GM04504 (cell line): ENCODE measurements around the gene ERO1A.

Source experiments
- DNase-seq: peaks from one replicate; pipeline ENCODE4 v3.0.0-alpha.2; 2012; ENCODE audit warnings: low read depth

ERO1A gene

GRCh38 chr14:52700701-52701172, 5.4 kb upstream of the ERO1A start:
- no peak for DNase-seq

GRCh38 chr14:52694761-52695480, 437 bp downstream of the ERO1A start:
- DNase-seq = peak; percentile 8

- DNase-seq = no peak
Measured at GRCh38 chr14:52693532-52693931, 1.8 kb downstream of the ERO1A start.

- DNase-seq = no peak
Measured at GRCh38 chr14:52693036-52693435, 2.3 kb downstream of the ERO1A start.

GRCh38 chr14:52692248-52692962, 3.0 kb downstream of the ERO1A start:
- peak; percentile 40 for DNase-seq

- no peak for DNase-seq
Measured at GRCh38 chr14:52690983-52691760, 4.2 kb downstream of the ERO1A start.

GRCh38 chr14:52686176-52686575, 9.2 kb downstream of the ERO1A start:
- DNase-seq = no peak

- no peak for DNase-seq
Measured at GRCh38 chr14:52683985-52684520, 11.3 kb downstream of the ERO1A start.

GRCh38 chr14:52678591-52678990, 16.8 kb downstream of the ERO1A start:
- DNase-seq = no peak

- no peak for DNase-seq
Measured at GRCh38 chr14:52663850-52664249, 31.5 kb downstream of the ERO1A start.

GRCh38 chr14:52661314-52661713, 34.0 kb downstream of the ERO1A start:
- no peak for DNase-seq

GRCh38 chr14:52660832-52661231, 34.5 kb downstream of the ERO1A start:
- DNase-seq = no peak

GRCh38 chr14:52660325-52660724, 35.0 kb downstream of the ERO1A start:
- DNase-seq = no peak

- no peak for DNase-seq
Measured at GRCh38 chr14:52656905-52657304, 38.5 kb downstream of the ERO1A start.

- DNase-seq = no peak
Measured at GRCh38 chr14:52650774-52651173, 44.6 kb downstream of the ERO1A start.

GRCh38 chr14:52649511-52649910, 45.8 kb downstream of the ERO1A start:
- no peak for DNase-seq

- DNase-seq = no peak
Measured at GRCh38 chr14:52641745-52642144, 53.6 kb downstream of the ERO1A start.

- DNase-seq = no peak
Measured at GRCh38 chr14:52640137-52640536, 55.2 kb downstream of the ERO1A start.

GRCh38 chr14:52619687-52620086, 75.7 kb downstream of the ERO1A start:
- DNase-seq = no peak

- DNase-seq = no peak
Measured at GRCh38 chr14:52618602-52619001, 76.8 kb downstream of the ERO1A start.

GRCh38 chr14:52610187-52610586, 85.2 kb downstream of the ERO1A start:
- DNase-seq = no peak

GRCh38 chr14:52609445-52610044, 85.8 kb downstream of the ERO1A start:
- no peak for DNase-seq
